Mucosa of rectum (tissue), 2 donors: ENCODE results near the gene ETS2.

Source experiments
- H3K27ac ChIP-seq, 2 donors: one replicate each; pipeline ENCODE4 v1.7.0; 2013; ENCODE audit warnings: inconsistent platforms in 2 of 2, low read depth in 2 of 2, low read length in 2 of 2
- H3K27me3 ChIP-seq, 2 donors: one replicate each; pipeline ENCODE4 v1.7.0; 2013; ENCODE audit warnings: low read length in 2 of 2; ENCODE audit not compliant: control insufficient read depth in 2 of 2, insufficient read depth in 2 of 2
- H3K36me3 ChIP-seq, 2 donors: one replicate each; pipeline ENCODE4 v1.7.0; 2013; ENCODE audit warnings: low read length in 2 of 2; ENCODE audit not compliant: control insufficient read depth in 2 of 2, insufficient read depth in 2 of 2
- H3K4me1 ChIP-seq, 2 donors: one replicate each; pipeline ENCODE4 v1.7.0; 2013; ENCODE audit warnings: low read length in 2 of 2, mild to moderate bottlenecking in 1 of 2; ENCODE audit not compliant: control insufficient read depth in 2 of 2, insufficient read depth in 2 of 2
- H3K4me3 ChIP-seq, 2 donors: one replicate each; pipeline ENCODE4 v1.7.0; 2013; ENCODE audit warnings: low read length in 2 of 2
- H3K9ac ChIP-seq, 2 donors: one replicate each; pipeline ENCODE4 v1.7.0; 2013; ENCODE audit warnings: low read length in 2 of 2, low read depth in 1 of 2, mild to moderate bottlenecking in 1 of 2
- H3K9me3 ChIP-seq, 2 donors: one replicate each; pipeline ENCODE4 v1.7.0; 2013; ENCODE audit warnings: low read length in 2 of 2; ENCODE audit not compliant: control insufficient read depth in 2 of 2
- donor health status: healthy.
- donor health status: Normal muscosa, but diverticular disease.

ETS2 gene

DNA sequence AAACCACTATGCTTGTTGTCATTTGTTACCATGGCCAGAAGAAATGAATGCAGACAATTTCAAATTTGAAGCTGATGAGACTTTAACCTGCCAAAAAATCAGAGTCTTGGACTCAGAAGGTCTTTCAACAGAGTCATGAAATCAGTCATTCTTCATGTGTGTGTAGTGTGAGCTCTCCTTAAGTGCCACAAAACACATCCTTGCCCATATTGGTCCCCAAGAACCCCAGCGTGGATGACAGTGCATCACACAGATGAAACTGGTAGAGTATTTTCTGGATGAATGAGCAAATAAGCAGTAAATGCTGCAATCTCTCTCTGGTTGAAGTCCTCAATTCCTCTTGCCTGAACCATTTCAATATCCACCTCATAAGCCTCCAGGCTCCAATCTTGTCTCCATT, 28.7 kb upstream of the ETS2 start:
- Histone ChIP-seq H3K9ac (no peak overlapping the region), H3K4me1 (peaks cover 0 to 1% of the 10 kb centered on the region in 2 donors)

GRCh38 chr21:38777531-38777930, 28.2 kb upstream of the ETS2 start:
- H3K4me3 ChIP-seq, result no peak overlapping the region
- H3K27ac ChIP-seq, result no peak overlapping the region
- peaks cover 0 to 6% of the 10 kb centered on the region in 2 donors for H3K9me3 ChIP-seq
- no peak overlapping the region for H3K9ac ChIP-seq
- H3K4me1 ChIP-seq, result no peaks in the 10 kb centered on the region
- H3K27me3 ChIP-seq, result no peaks in the 10 kb centered on the region
- no peaks in the 10 kb centered on the region for H3K36me3 ChIP-seq

More for the DNA sequence above, 28.7 kb upstream of the ETS2 start:
- Histone ChIP-seq H3K36me3 (no peaks in the 10 kb centered on the region), H3K9me3 (peaks cover 0 to 4% of the 10 kb centered on the region in 2 donors), H3K27ac (no peak overlapping the region), H3K4me3 (no peak overlapping the region), H3K27me3 (no peaks in the 10 kb centered on the region)

DNA sequence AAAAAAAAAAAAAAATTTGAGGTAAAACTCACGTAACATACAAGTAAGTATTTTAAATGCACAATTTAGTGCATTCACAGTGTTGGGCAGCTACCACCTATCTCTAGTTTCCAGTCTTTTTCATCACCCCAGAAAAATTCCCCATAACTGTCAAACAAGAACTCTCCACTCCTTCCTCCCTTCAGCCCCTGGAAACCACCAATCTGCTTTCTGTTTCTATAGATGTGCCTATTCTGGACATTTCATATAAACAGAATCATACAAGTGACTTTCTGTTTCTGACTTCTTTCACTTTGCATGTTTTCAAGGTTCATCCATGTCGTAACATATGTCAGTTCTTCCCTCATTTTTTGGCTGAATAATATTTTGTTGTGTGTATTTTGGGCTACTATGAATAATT, 24.9 kb upstream of the ETS2 start:
- Histone ChIP-seq H3K4me3 (no peak overlapping the region), H3K9me3 (peaks cover 0 to 10% of the 10 kb centered on the region in 2 donors), H3K4me1 (no peaks in the 10 kb centered on the region), H3K36me3 (no peaks in the 10 kb centered on the region), H3K27ac (no peak overlapping the region), H3K9ac (no peak overlapping the region), H3K27me3 (no peaks in the 10 kb centered on the region)

GRCh38 chr21:38784458-38785266, 21.1 kb upstream of the ETS2 start:
- H3K36me3 ChIP-seq, result no peaks in the 10 kb centered on the region
- no peak overlapping the region for H3K4me3 ChIP-seq
- H3K27ac ChIP-seq, result no peak overlapping the region
- H3K9ac ChIP-seq, result no peak overlapping the region
- peaks cover 0 to 7% of the 10 kb centered on the region in 2 donors for H3K9me3 ChIP-seq
- no peaks in the 10 kb centered on the region for H3K27me3 ChIP-seq
- peaks cover 14 to 28% of the 10 kb centered on the region in 2 donors for H3K4me1 ChIP-seq

- no peak overlapping the region for H3K4me3 ChIP-seq
Measured at GRCh38 chr21:38785483-38785882, 20.2 kb upstream of the ETS2 start.

DNA sequence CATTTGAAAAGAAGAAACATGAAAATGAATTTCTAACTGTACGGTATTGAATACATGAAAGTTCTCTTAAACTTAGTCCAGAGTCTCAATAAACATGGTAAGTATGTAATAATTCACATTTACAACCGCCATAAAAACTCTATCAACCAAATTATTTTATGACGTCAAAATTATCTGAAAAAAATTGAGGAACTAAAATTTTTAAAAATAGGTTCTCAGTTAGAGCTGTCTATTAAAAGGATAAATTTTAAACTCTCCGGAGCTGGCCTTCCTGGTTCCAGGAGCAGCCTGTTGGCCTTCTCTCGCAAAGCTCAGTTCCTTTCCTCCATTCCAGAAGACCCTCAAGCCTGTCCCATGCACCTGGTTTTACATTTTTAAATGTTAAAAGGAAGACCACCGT, 18.7 kb upstream of the ETS2 start:
- Histone ChIP-seq H3K4me3 (no peak overlapping the region), H3K27me3 (no peaks in the 10 kb centered on the region), H3K4me1 (peaks cover 24 to 46% of the 10 kb centered on the region in 2 donors), H3K27ac (peak overlapping the region; percentile 60 to 90), H3K36me3 (no peaks in the 10 kb centered on the region), H3K9me3 (peaks cover 0 to 6% of the 10 kb centered on the region in 2 donors), H3K9ac (peak overlapping the region in 1 of 2 donors; percentile 37)

More at GRCh38 chr21:38785483-38785882, 20.2 kb upstream of the ETS2 start:
- Histone ChIP-seq H3K9ac (no peak overlapping the region), H3K36me3 (no peaks in the 10 kb centered on the region), H3K9me3 (peaks cover 0 to 7% of the 10 kb centered on the region in 2 donors), H3K27me3 (no peaks in the 10 kb centered on the region), H3K4me1 (peaks cover 22 to 36% of the 10 kb centered on the region in 2 donors), H3K27ac (no peak overlapping the region)

GRCh38 chr21:38787461-38788274, 18.1 kb upstream of the ETS2 start:
- Histone ChIP-seq H3K4me1 (peaks cover 24 to 46% of the 10 kb centered on the region in 2 donors), H3K9ac (peak overlapping the region in 1 of 2 donors; percentile 37), H3K27me3 (no peaks in the 10 kb centered on the region), H3K36me3 (no peaks in the 10 kb centered on the region), H3K9me3 (peaks cover 0 to 4% of the 10 kb centered on the region in 2 donors), H3K27ac (peak overlapping the region; percentile 76 to 90), H3K4me3 (peak overlapping the region in 1 of 2 donors; percentile 47)

DNA sequence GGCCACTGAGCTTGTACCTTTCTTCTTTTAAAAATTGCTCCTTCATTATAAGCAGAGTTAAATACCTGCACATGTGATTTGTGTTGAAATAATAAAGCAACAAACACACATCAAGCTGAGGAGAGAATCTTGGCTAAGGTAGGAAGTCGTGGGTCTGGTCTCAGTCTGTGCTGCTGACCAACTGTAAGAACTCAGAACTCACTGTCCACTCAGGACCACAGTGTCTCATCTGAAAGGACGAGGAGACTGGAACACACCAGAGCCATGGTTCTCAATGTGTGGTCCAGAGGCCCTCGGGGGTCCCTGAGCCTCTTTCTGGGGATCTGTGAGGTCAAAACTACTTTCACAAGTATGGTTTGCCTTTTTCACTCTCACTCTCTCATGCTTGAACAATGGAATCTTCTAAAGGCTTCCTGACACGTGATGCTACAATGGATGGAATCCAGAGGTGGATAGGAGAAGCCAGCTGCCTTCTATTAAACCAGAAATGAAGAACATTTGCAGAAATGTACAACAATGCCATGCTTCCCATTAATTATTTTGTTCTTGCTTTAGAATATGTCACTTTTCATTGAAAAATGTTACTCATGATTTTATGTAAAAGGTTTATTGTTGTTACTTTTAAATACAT, 17.3 kb upstream of the ETS2 start:
- Histone ChIP-seq H3K27ac (peak overlapping the region; percentile 76 to 90), H3K4me3 (no peak overlapping the region), H3K4me1 (peaks cover 24 to 46% of the 10 kb centered on the region in 2 donors)

DNA sequence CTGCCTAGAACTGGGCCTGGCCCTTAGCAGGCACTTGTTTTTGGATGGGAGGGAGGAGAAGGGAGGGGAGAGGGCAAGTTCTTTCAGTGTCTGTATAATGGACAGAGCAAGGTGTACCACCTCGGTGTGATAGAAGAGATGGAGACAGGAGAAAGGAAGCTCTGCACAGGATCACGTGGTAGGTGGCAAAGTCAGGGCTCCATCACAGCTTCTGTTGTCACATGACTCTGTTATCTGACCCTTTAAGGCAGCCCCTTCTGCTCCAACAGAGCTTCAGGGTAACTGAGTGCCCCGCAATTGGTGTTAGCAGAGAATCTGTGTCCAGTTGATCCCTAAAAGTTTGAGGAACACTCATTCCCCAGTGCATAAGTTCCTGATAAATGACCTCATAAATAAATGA, 16.5 kb upstream of the ETS2 start:
- Histone ChIP-seq H3K4me3 (peak overlapping the region; percentile 17 to 26), H3K4me1 (peaks cover 24 to 54% of the 10 kb centered on the region in 2 donors), H3K27me3 (no peaks in the 10 kb centered on the region), H3K9ac (peak overlapping the region in 1 of 2 donors; percentile 29), H3K27ac (peak overlapping the region; percentile 79 to 81), H3K9me3 (no peaks in the 10 kb centered on the region), H3K36me3 (no peaks in the 10 kb centered on the region)

More for the DNA sequence above, 17.3 kb upstream of the ETS2 start:
- H3K36me3 ChIP-seq, result no peaks in the 10 kb centered on the region
- peak overlapping the region in 1 of 2 donors; percentile 27 for H3K9ac ChIP-seq
- H3K9me3 ChIP-seq, result no peaks in the 10 kb centered on the region
- no peaks in the 10 kb centered on the region for H3K27me3 ChIP-seq
